ENCODE results near the gene NMB.
"Not testable (repeated sequence)": the region's sequence is repeated elsewhere in the genome, so short reads cannot be mapped to it uniquely, and the experiment has no call there.

The NMB gene

GRCh38 chr15:84689858-84690257 lies 31.9 kb upstream of the NMB start:
- H3K27ac ChIP-seq = no peak overlapping the region
- TF ChIP-seq, protein P1, sequence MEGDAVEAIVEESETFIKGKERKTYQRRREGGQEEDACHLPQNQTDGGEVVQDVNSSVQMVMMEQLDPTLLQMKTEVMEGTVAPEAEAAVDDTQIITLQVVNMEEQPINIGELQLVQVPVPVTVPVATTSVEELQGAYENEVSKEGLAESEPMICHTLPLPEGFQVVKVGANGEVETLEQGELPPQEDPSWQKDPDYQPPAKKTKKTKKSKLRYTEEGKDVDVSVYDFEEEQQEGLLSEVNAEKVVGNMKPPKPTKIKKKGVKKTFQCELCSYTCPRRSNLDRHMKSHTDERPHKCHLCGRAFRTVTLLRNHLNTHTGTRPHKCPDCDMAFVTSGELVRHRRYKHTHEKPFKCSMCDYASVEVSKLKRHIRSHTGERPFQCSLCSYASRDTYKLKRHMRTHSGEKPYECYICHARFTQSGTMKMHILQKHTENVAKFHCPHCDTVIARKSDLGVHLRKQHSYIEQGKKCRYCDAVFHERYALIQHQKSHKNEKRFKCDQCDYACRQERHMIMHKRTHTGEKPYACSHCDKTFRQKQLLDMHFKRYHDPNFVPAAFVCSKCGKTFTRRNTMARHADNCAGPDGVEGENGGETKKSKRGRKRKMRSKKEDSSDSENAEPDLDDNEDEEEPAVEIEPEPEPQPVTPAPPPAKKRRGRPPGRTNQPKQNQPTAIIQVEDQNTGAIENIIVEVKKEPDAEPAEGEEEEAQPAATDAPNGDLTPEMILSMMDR (conservative IDR thresholded peaks at IDR 0.05) = no peak

- not testable (repeated sequence) for H3K27ac ChIP-seq
These were observed 28.4 kb upstream of the NMB start for GRCh38 chr15:84686446-84686845.

- H3K27ac ChIP-seq = no peak overlapping the region
- TF ChIP-seq, protein P1 (conservative IDR thresholded peaks at IDR 0.05) = no peak
These were observed 27.3 kb upstream of the NMB start for GRCh38 chr15:84685304-84685703.

DNA sequence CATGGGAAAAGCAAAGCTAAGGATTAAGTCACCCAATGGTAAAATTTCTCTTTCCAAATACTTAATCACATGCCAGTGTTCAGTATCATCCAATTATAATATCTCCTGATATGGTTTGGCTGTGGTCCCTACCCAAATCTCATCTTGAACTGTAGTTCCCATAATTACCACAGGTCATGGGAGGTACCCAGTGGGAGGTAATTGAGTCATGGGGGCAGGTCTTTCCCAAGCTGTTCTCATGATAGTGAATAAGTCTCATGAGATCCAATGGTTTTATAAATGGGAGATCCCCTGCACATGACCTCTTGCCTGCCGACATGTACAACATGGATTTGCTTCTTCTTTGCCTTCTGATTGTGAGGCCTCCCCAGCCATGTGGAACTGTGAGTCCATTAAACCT lies 26.1 kb upstream of the NMB start:
- no peak overlapping the region for H3K27ac ChIP-seq
- TF ChIP-seq, protein P1 (conservative IDR thresholded peaks at IDR 0.05) = no peak

DNA sequence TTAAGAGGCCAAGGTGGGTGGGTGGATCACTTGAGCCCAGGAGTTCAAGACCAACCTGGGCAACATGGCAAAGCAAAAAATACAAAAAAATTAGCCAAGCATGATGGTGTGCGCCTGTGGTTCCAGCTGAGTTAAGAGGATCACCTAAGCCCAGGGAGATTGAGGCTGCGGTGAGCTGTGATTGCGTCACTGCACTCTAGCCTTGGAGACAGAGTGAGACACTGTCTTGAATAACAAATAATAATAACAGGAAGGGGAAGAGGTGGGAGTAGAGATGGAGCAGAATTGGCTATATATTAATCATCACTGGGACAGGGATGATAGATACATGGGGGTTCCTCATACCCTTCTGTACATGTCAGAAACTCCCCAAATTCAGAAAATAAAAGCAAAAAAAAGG lies 23.8 kb upstream of the NMB start:
- TF ChIP-seq, protein P1 (conservative IDR thresholded peaks at IDR 0.05) = no peak
- H3K27ac ChIP-seq = no peak overlapping the region

GRCh38 chr15:84671211-84671610 lies 13.2 kb upstream of the NMB start:
- TF ChIP-seq, protein P1 (conservative IDR thresholded peaks at IDR 0.05) = no peak

DNA sequence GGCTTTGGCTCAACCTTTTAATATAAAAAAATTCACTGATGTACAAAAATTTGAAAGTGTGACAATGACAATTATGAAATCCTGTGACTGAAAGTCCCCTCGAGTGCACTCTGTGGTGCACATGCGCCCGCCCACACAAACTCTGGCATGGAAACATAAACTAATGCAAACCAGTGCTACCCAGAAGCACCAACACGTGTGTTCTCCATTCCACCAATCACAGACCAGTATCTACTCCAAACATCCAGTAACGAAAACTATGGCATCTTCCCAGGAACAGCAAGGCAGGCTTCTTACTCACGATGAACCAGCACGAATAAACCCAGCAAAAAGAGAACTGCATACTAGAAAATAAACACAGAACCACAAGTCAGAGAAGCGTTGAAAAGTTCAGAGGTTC lies 11.7 kb upstream of the NMB start:
- no peak overlapping the region for H3K27ac ChIP-seq
- TF ChIP-seq, protein P1 (conservative IDR thresholded peaks at IDR 0.05) = no peak

More at GRCh38 chr15:84671211-84671610, 13.2 kb upstream of the NMB start:
- H3K27ac ChIP-seq = no peak overlapping the region

GRCh38 chr15:84668221-84668982 lies 10.4 kb upstream of the NMB start:
- H3K27ac ChIP-seq = no peak overlapping the region
- TF ChIP-seq, protein P1 (conservative IDR thresholded peaks at IDR 0.05) = no peak

All from VCaP (cell line).